Stimulated activated CD8-positive, alpha-beta memory T cell treated with anti-CD3 and anti-CD28 coated beads, Interleukin-7, amount 100 ng/mL, for 48 hours (primary cell): ENCODE data around the gene SLC25A23.
"Not testable (repeated sequence)": the region's sequence is repeated elsewhere in the genome, so short reads cannot be mapped to it uniquely, and the experiment has no call there.

ENCODE experiments used
- DNase-seq, 2 donors: peaks; one replicate each; pipeline ENCODE4 v3.0.0-alpha.2; 2020; ENCODE audit warnings: low read depth in 1 of 2; ENCODE audit errors: extremely low read depth in 1 of 2

SLC25A23 gene

DNA sequence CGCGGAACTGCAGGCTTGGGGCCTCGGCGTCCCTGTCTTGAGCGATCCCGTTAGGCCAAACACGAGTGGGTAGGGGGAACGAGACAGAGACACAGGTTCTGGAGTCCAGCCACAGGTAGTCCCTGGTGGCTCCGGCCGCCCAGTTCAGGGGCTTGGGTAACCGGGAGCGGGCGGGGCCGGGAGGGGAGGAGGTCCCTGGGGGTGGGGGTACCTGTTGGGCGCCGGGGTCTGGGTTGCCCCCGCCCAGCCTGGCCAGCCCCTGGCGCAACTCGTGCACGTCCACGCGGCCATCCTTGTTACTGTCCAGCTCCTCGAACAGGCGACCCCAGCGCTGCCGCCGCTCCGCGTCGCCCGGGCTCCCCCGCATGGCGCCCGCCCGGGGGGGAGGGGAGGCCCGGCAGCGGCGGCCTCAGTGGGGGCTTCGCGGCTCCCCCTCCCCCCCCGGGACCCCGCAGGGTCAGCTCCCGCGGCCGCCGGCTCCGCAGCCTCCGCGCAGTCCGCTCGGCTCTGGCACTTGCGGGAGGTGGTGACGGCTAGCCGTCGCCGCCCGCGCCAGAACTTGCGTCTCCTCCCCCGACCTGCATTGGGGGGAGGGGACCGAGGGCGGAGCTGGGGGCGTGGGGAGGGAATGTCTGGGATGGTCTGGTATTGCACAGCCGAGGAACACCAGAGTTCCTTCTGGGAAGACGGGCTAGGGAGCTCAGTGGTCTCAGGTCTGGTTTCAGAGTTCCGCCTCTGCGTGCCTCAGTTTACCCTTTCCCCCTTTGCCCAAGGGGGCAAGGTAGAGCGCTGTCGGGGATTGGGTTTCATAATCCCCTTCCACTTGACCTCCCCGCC lies at the start of gene SLC25A23:
Gene SLC25A23, minus strand, starts transcription at position 531 of the 837 bp plus-strand sequence. Its CDS starts 164 bp downstream, at position 367.
- no peak for DNase-seq

DNA sequence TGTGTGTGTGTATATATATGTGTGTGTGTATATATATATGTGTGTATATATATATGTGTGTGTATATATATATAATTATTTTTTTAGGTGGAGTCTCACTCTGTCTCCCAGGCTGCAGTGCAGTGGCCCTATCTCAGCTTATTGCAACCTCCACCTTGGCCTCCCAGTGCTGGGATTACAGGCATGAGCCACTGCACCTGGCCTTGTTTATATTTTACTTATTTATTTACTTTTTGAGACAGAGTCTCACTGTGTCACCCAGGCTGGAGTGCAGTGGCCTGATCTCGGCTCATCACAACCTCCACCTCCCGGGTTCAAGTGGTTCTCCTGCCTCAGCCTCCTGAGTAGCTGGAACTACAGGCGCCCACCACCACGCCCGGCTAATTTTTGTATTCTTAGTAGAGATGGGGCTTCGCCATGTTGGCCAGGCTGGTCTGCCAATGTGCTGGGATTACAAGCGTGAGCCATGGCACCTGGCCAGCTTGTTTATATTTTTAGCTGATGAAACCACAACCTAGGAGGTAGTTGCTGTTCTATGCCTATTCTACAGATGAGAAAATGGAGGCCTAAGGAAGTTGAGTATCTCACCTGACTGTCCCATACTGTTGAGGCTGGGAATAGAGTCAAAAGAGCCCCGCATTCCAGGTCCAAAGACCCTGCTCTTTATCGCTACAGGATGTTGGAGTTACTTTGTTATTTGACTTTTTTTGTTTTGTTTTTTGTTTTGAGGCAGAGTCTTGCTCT lies 48.6 kb upstream of the SLC25A23 start:
- DNase-seq: not testable (repeated sequence)

DNA sequence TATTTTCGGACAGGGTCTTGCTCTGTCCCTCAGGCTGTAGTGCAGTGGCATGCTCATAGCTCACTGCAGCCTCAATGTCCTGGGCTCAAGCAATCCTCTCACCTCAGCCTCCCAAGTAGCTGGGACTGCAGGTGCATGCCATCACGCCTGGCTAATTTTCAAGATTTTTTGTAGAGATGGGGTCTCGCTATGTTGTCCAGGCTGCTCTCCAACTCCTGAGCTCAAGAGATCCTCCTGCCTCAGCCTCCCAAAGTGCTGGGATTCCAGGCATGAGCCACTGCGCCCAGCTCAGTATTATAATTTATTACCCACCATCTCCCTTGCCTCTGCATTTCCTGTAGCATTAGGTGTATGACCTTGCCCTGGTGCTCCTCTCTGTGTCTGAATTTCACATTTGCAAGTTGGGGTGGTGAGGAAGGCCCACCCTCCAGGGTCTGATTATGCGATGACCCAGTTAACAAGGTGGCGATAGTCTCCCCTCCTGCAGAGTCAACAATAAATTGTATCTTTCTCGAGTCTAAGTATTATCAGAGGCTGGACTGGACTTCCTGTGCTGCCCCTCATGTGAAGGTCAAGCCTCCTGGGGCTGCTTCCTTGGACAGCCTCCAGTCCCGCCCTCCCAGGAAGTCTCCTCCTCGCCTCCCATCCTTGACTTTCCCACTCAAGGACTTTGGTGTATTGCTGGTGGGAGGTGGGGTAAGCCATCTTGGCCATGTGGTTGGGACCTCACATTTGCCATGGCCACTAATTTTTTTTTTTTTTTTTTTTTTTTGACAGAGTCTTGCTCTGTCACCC lies 44.0 kb upstream of the SLC25A23 start:
- no peak for DNase-seq

DNA sequence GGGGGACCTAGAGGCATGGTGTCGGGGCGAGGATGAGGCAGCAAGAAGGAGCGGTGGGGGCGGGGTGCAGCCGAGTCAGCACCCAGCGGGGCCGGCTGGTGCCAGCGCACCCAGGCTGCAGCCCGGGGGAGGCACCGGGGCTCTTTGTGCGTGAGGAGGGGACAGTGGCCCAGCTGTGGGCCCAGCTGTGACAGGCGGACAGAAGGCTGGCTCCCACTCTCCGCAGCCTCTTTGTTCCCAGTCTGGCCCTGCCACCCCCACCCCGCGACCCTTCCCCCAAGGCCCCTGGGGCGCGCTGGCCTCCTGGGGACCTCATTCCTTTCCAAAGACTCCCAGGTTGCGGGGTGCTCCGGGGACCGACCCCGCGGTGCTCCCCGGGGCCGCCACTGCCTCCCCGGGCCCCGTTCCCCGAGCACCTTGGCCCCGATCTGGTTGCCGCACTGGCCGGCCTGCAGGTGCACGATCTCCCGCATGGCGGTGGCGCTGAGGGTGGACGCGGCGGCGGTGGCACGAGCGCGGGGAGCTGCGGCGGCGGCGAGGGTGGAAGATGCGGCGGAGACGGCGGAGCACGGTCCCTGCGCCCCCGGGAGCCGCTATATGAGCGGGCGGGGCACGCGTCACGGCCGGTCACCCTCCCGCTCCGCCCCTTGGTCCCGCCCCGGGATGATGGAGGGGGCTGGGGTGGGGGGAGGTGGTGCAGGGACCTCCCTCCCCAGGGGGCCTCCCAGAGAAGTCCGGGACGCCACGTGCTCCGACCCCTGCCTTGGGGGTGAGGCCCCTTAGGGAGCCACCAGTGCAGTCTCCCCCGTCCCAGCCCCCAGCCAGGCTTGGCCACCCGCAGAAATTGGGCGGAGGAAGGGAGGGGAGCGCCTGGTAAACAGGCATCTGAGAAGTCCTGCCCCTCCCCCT lies 42.4 kb upstream of the SLC25A23 start, which contains the start of gene TUBB4A:
Gene TUBB4A, minus strand, starts transcription at position 570 of the 909 bp plus-strand sequence. Its CDS starts 97 bp downstream, at position 473.
- no peak for DNase-seq

DNA sequence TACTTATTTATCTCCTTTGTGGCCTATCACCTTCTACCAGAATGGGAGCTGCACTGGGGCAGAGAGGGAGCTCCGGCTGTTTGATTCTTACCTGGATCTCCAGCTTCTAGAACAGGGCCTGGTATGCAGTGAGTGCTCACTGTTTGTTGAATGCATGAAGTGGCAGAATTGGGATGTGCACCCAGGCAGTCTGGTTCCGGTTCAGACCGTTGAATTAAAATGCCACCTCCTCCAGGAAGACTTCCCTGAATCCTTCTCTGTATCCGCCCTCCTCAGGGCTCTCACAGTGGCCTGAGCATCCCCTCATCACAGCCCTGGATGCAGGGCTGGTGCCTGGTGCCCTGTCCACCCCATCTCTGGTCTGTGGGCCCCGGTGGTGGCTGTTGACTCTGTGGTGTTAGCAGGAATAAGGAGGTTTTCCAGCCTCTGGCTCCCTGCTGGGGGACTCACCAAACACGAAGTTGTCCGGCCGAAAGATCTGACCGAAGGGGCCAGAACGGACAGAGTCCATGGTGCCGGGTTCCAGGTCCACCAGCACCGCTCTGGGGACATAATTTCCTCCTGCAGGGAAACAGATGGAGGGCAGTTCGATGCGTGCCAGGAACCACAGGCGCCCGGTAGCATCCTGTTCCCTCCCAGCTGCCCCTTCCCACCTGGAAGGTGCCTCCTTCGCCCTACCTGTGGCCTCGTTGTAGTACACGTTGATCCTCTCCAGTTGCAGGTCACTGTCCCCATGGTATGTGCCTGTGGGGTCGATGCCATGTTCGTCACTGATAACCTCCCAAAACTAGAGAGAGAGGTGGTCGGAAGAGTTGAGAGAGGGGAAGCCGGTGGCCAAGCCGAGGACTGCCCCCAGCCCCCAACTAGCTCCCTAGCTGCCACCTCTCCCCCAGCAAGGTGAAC lies 41.5 kb upstream of the SLC25A23 start:
- DNase-seq: no peak

DNA sequence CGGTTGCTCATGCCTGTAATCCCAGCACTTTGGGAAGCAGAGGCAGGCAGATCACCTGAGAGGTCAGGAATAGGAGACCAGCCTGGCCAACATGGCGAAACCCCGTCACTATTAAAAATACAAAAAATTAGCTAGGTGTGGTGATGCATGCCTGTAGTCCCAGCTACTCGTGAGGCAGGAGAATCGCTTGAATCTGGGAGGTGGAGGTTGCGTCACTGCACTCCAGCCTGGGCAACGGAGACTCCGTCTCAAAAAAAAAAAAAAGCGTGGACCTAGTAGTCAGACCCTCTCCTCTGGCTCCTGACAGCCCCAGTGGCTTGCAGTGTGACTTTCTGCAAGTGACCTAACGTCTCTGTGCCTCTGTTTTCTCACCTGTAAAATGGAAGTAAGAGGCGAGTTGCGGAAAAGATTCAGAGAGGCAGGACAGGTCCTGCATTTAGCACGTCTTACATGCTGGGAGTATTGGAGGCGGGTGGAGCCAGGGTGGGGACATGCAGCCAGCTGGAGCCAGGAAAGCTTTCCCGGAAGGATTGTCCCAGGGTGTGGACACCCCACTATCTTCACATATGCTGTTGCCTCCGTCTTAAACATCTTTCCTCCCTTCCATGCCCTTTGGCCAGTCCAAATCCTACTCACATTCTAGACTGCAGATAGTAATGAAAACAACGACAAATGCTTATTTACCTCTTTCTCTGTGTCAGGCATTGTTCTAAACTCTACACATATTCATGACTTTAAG lies 39.6 kb upstream of the SLC25A23 start:
- DNase-seq: no peak

DNA sequence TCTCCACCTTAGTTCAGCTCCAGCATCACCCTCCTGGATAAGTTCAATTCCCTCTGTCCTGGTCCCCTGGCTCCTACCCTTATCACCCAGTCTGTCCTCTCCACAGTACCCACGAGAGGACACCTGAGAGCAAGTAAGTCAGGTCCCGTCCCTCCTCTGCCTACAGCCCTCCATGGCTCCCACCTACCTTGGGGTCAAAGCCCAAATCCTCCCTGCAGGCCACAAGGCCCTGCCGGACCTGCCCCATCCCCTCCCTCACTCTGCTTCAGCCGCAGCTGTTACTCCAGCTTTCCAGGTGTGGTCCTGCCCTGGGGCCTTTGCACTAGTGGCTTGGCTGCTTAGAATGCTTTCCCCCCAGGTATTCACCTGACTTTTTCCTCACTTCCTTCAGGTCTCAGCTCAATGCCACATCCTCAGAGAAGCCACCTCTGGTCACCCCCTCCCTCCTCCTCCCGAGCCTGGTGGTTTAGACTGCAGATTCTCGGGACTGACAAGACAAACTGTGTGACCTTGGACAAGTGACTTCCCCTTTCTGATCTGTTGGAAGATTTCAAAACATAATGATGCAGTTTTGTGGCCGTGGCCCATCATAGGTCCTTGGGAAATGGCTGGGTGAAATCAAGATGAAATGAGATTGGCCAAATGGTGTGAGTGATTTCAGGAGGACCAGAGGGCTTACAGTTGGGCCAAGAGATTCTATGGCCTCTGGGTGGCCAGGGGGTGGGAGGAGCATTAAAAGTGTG lies 38.9 kb upstream of the SLC25A23 start:
- DNase-seq: no peak

DNA sequence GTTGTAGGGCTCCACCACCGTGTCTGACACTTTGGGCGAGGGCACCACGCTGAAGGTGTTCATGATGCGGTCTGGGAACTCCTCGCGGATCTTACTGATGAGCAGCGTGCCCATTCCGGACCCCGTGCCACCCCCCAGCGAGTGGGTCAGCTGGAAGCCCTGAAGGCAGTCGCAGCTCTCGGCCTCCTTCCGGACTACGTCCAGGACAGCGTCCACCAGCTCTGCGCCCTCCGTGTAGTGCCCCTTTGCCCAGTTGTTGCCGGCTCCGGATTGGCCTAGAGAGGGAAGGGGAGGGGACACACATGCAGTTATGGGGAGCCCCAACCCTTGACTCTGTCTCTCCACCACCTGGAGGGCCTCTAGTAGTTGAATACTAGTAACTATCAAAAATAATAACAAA lies 36.4 kb upstream of the SLC25A23 start:
- no peak for DNase-seq

DNA sequence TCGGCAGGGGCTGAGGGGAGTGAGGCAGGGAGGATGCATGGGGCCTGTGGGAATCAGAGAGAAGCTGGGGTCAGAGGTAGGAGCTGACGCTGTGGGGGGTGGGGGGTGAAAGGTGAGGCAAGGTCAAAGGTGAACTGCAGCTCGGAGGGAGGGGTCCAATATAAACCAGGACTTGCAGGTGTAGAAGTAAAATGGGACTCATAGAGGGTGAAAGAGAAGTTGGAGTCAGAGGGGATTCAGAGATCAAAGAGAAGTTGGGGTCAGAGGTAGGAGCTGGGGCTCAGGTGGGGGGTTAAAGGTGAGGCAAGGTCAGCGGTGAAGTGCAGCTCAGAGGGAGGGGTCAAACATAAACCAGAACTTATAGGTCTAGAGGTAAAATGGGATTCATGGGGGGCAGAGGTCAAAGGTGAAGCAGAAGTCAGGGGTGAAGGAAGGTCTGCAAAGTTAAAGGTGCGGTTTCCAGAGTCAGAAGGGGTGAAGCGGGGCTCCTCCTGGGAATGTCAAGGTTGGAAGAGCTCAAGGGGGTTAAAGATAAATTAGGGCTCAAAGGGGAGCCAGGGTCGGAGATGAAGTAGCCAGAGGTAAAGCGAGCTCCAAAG lies 34.9 kb upstream of the SLC25A23 start:
- no peak for DNase-seq

DNA sequence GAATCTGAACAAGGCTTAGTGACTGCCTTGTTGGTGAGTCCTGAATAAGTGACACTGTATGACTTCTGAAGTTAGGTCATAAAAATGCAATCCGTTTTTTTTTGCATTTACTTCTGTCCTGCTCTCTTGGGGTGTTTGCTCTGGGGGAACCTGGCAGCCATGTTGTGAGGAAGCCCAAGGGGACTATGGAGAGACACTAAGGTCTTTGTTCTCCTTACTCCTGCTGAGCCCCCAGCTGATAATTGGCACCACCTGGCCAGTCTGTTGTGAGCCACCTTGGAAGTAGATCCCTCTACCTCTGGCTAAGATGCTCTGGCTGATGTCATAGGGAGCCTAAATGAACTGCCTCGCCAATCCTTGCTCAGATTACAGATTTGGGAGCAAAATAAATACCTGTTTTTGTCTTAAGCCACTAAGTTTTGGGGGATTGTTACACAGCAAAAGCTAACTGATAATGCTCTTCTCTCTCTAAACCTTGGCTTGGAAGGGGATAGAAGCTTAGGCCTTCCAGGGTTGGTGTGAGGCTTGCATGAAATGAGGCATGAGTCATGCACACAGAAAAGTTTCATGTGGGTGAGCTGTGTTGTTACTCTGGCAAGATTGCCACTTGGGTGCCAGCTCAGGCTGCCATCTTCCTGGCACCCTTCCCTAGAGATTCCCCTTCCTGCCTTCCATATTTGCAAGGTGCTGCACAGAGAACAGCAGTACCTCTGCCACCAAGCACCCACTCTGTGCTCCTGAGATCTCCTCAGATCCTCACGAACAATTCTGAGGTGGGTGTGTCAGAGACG lies 32.4 kb upstream of the SLC25A23 start:
- no peak for DNase-seq

DNA sequence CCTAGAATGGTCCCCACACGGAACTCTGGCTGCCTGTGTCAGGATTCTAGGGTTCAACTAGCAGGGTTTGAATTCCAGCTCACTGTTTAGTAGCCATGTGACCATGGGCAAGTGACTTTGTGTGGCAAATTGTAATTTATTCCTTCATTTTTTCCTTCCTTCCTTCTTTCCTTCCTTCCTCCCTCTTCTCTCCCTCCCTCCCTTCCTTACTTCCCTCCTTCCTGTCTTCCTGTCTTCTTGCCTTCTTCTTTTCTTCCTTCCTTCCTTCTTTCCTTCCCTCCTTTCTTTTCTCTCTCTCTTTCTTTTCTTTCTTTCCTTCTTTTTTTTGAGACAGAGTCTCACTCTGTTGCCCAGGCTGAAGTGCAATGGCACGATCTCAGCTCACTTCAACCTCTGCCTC lies 30.5 kb upstream of the SLC25A23 start:
- no peak for DNase-seq

DNA sequence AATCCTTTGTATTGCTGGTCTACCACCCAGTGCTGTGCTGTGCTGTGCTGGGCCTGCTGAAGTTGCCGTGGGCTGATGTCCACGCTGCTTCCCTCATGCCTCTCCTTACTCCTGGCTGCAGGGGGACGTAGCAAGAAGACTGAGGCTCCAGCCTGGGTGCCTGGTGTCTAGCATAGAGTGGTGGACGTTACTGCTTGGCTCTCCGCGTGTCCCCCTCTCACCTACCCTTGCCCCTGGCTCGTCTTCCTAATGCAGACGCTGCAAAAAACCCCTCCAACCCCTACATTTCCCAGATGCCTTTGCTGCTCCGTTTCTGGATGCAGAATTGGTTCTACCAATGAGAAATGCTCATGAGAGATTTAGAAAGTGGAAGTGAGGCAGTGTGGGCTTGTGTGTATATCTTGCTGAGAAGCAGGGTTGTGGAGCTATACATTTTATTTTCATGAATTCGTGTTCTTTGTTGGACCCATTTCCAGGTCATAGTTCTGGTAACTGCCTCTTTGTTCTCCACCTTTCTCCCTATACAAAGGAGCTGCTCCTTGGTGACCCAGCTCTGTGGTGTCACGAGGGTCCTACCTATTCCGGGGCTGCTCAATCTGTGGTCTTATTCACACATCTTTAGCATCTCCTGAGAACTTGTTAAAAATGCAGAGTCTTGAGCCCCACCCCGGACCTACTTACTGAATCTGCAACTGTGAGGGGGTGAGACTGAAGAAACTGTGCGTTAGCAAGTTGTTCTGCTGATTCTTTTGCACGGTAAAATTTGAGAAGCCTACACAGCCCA lies 29.9 kb upstream of the SLC25A23 start:
- DNase-seq: no peak

DNA sequence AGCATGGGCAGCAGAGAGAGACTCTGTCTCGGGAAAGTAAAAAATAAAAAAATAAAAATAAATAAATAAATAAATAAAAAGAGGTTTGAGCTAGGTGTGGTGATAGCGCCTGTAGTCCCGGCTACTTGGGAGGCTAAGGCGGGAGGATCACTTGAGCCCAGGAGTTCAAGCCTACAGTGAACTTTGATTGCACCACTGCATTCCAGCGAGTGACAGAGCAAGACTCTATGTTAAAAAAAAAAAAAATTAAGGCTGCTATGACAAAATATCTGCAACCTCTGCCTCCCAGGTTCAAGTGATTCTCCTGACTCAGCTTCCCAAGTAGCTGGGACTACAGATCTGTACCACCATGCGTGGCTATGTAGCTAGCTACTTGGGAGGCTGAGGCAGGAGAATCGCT lies 25.2 kb upstream of the SLC25A23 start:
- no peak for DNase-seq

DNA sequence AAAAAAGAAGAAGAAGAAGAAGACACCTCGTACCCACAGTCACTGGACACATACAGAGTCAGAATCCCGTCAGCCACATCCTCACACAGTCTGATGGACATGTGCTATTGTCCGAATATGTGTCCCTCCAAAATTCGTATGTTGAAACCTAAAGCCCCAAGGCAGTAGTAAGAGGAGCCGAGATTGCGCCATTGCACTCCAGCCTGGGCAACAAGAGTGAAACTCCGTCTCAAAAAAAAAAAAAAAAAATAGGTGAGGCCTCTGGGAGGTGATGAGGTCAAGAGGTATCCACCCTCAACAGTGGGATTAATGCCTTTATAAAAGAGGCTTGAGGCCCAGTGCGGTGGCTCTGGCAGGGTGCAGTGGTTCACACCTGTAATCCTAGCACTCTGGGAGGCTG lies 24.6 kb upstream of the SLC25A23 start:
- DNase-seq: no peak

DNA sequence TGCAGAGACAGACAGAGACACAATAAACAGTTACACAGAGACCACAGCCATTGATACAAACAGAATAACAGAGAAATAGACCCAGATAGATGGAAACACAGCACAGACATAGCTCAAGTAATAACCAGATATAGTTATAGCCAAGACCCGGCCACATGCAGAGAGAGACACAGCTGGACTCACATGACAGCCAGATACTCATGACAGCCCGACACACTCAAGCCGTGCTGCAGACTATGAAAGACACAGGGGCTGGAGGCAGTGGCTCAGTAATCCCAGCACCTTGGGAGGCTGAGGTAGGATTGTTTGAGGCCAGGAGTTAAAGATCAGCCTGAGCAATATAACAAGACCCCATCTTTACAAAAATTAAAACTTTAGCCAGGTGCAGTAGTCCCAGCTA lies 23.6 kb upstream of the SLC25A23 start:
- no peak for DNase-seq

DNA sequence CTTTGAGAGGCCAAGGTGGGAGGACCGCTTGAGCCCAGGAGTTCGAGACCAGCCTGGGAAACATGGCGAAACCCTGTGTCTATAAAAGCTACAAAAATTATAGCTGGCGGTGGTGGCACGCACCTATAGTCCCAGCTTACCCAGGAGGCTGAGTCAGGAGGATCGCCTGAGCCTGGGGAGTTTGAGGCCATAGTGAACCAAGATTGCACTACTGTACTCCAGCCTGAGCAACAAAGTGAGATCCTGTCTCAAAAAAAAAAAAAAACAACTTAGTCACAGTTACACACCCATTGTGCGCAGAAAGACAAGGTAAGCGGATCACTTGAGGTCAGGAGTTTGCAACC lies 22.7 kb upstream of the SLC25A23 start:
- DNase-seq: no peak
